ENCODE results near the gene CCT7. TPM values are rescaled to one million over a fixed set of nuclear protein-coding genes. Genes with fewer than 3 reads are reported as not detected.

The CCT7 gene
- total and polyA plus RNA-seq, 2 donors (not counting 1 experiment from before 2014, with no cell fraction given), result 94.4 to 160 TPM

GRCh38 chr2:73297586-73297985, 63.5 kb downstream of the CCT7 start:
- H3K27me3 Mint-ChIP-seq, result peaks cover 63% of the 10 kb centered on the region
- no peak overlapping the region for H3K4me3 Mint-ChIP-seq
- Histone ChIP-seq H2AFZ (ENCODE audit: insufficient read depth, low read depth, low read length, poor library complexity, severe bottlenecking) (no peak overlapping the region), H3K9ac (ENCODE audit: low read length) (no peak overlapping the region), H3K4me3 (ENCODE audit: control extremely low read depth in 1 of 5, extremely low read depth in 1 of 5, insufficient read depth in 1 of 5, low read depth in 2 of 5, low read length in 4 of 5) (no peak overlapping the region), H3K36me3 (replicated peaks in 1 of 2; ENCODE audit: control extremely low read depth in 1 of 2, control insufficient read depth in 1 of 2, extremely low read depth in 1 of 2, insufficient read depth in 2 of 2, low read length in 1 of 2) (no peaks in the 10 kb centered on the region), H3K9me3 (ENCODE audit: control extremely low read depth in 1 of 3, control insufficient read depth in 2 of 3, insufficient read depth in 1 of 3, low read length in 2 of 3) (peaks cover 3 to 7% (median 5%) of the 10 kb centered on the region in 3 donors), H3K4me1 (ENCODE audit: control insufficient read depth in 2 of 2, insufficient read depth in 2 of 2, low read length in 2 of 2) (peaks cover 9 to 17% of the 10 kb centered on the region in 2 donors), H3K4me2 (replicated peaks; ENCODE audit: low read depth, low read length, poor library complexity, severe bottlenecking) (no peak overlapping the region), H4K20me1 (ENCODE audit: control insufficient read depth, insufficient read depth, low read length, poor library complexity, severe bottlenecking) (no peaks in the 10 kb centered on the region), H3K27ac (ENCODE audit: low read length in 2 of 2) (no peak overlapping the region), H3K27me3 (replicated peaks in 1 of 4; ENCODE audit: control extremely low read depth in 1 of 4, control insufficient read depth in 3 of 4, insufficient read depth in 4 of 4, low read length in 3 of 4) (peaks cover 2 to 63% (median 56%) of the 10 kb centered on the region in 4 experiments), H3K79me2 (ENCODE audit: control insufficient read depth, insufficient read depth, low read length) (no peaks in the 10 kb centered on the region)
- 83% methylated on average over 1 of the region's 4 CpGs for WGBS (ENCODE audit: insufficient coverage)
- ChIA-PET CTCF (no interaction called here), POLR2A (no interaction called here)
- TF ChIP-seq CTCF (IDR thresholded peaks at IDR 0.05) (no peak), EZH2 (IDR thresholded peaks at IDR 0.05; ENCODE audit: borderline replicate concordance, insufficient read depth, low read depth, low read length, poor library complexity, severe bottlenecking) (no peak)
- DNase-seq (no peak), ATAC-seq (ENCODE audit: low read depth) (no peak)
- no peak overlapping the region for H3K27ac Mint-ChIP-seq
- H3K9me3 Mint-ChIP-seq (ENCODE audit: insufficient read depth), result no peaks in the 10 kb centered on the region
- intact Hi-C loops (cut with micrococcal nuclease), result no loop called here
- peaks cover 8% of the 10 kb centered on the region for H3K4me1 Mint-ChIP-seq

GRCh38 chr2:73300926-73301325, 66.8 kb downstream of the CCT7 start:
- intact Hi-C loops (cut with micrococcal nuclease), result no loop called here
- Histone ChIP-seq H3K4me2 (replicated peaks; ENCODE audit: low read depth, low read length, poor library complexity, severe bottlenecking) (no peak overlapping the region), H3K79me2 (ENCODE audit: control insufficient read depth, insufficient read depth, low read length) (no peaks in the 10 kb centered on the region), H3K27me3 (replicated peaks in 1 of 4; ENCODE audit: control extremely low read depth in 1 of 4, control insufficient read depth in 3 of 4, insufficient read depth in 4 of 4, low read length in 3 of 4) (peaks cover 0 to 39% (median 30%) of the 10 kb centered on the region in 4 experiments), H3K27ac (ENCODE audit: low read length in 2 of 2) (no peak overlapping the region), H4K20me1 (ENCODE audit: control insufficient read depth, insufficient read depth, low read length, poor library complexity, severe bottlenecking) (no peaks in the 10 kb centered on the region), H2AFZ (ENCODE audit: insufficient read depth, low read depth, low read length, poor library complexity, severe bottlenecking) (no peak overlapping the region), H3K4me3 (ENCODE audit: control extremely low read depth in 1 of 5, extremely low read depth in 1 of 5, insufficient read depth in 1 of 5, low read depth in 2 of 5, low read length in 4 of 5) (no peak overlapping the region), H3K4me1 (ENCODE audit: control insufficient read depth in 2 of 2, insufficient read depth in 2 of 2, low read length in 2 of 2) (no peaks in the 10 kb centered on the region), H3K9me3 (ENCODE audit: control extremely low read depth in 1 of 3, control insufficient read depth in 2 of 3, insufficient read depth in 1 of 3, low read length in 2 of 3) (no peaks in the 10 kb centered on the region), H3K36me3 (replicated peaks in 1 of 2; ENCODE audit: control extremely low read depth in 1 of 2, control insufficient read depth in 1 of 2, extremely low read depth in 1 of 2, insufficient read depth in 2 of 2, low read length in 1 of 2) (no peaks in the 10 kb centered on the region), H3K9ac (ENCODE audit: low read length) (no peak overlapping the region)
- Mint-ChIP-seq H3K4me3 (no peak overlapping the region), H3K27ac (no peak overlapping the region), H3K4me1 (no peaks in the 10 kb centered on the region), H3K9me3 (ENCODE audit: insufficient read depth) (no peaks in the 10 kb centered on the region), H3K27me3 (peaks cover 59% of the 10 kb centered on the region)
- ChIA-PET CTCF (interaction anchor here (1.3 kb wide), 1 partner anchor 11 kb away, joined by 4 read pairs; no protein-coding TSS in a partner anchor), POLR2A (no interaction called here)
- WGBS (ENCODE audit: insufficient coverage), result 90% methylated on average over 3 of the region's 3 CpGs
- DNase-seq (no peak), ATAC-seq (ENCODE audit: low read depth) (no peak)
- no peak for TF ChIP-seq CTCF (IDR thresholded peaks at IDR 0.05)
- TF ChIP-seq EZH2 (IDR thresholded peaks at IDR 0.05; ENCODE audit: borderline replicate concordance, insufficient read depth, low read depth, low read length, poor library complexity, severe bottlenecking), result no peak
